Kidney (tissue), 14 donors: ENCODE data around the gene ALMS1. TPM values are rescaled to one million over a fixed set of nuclear protein-coding genes. Genes with fewer than 3 reads are reported as not detected.
"Not testable (repeated sequence)": the region's sequence is repeated elsewhere in the genome, so short reads cannot be mapped to it uniquely, and the experiment has no call there.

Source experiments
- DNase-seq, 5 donors: peaks; one replicate each; pipeline ENCODE4 v3.0.0-alpha.2; 2013 to 2020
- FAIRE-seq: peaks from 2 replicates; lab custom pipeline; 2012; peaks lifted over from hg19 to GRCh38; lab: Jason Lieb, UNC
- H3K27ac ChIP-seq, 2 donors: one replicate each; pipeline ENCODE4 v1.7.0; 2013; ENCODE audit warnings: low read depth in 2 of 2, low read length in 2 of 2, inconsistent platforms in 1 of 2
- H3K27me3 ChIP-seq: one replicate; pipeline ENCODE4 v1.7.1; 2013; ENCODE audit warnings: low read length, inconsistent platforms; ENCODE audit not compliant: control insufficient read depth, insufficient read depth
- H3K36me3 ChIP-seq, 3 donors: one replicate each; pipeline versions ENCODE4 v1.7.0 to v1.7.1; 2013; ENCODE audit warnings: low read length in 3 of 3, control low read depth in 1 of 3, inconsistent platforms in 1 of 3; ENCODE audit not compliant: insufficient read depth in 3 of 3, control insufficient read depth in 2 of 3
- H3K4me1 ChIP-seq, 3 donors: one replicate each; pipeline versions ENCODE4 v1.7.0 to v1.7.1; 2013; ENCODE audit warnings: low read length in 3 of 3, inconsistent platforms in 1 of 3, low read depth in 1 of 3; ENCODE audit not compliant: control insufficient read depth in 2 of 3, insufficient read depth in 2 of 3
- H3K4me3 ChIP-seq, 3 donors: one replicate each; pipeline versions ENCODE4 v1.7.0 to v1.8.1; 2013; ENCODE audit warnings: low read length in 3 of 3, control low read depth in 1 of 3, inconsistent platforms in 1 of 3
- H3K9ac ChIP-seq, 3 donors: one replicate each; pipeline versions ENCODE4 v1.7.0 to v1.7.1; 2013; ENCODE audit warnings: low read length in 3 of 3, control low read depth in 1 of 3, inconsistent platforms in 1 of 3
- H3K9me3 ChIP-seq, 3 donors: one replicate each; pipeline versions ENCODE4 v1.7.0 to v1.7.1; 2013; ENCODE audit warnings: low read length in 3 of 3, control low read depth in 1 of 3, inconsistent platforms in 1 of 3; ENCODE audit not compliant: control insufficient read depth in 2 of 3, insufficient read depth in 1 of 3
- CTCF ChIP-seq: IDR thresholded peaks from 3 replicates; pipeline ENCODE4 v1.5.1; 2012; ENCODE audit warnings: mild to moderate bottlenecking, moderate library complexity, borderline replicate concordance; ENCODE audit not compliant: insufficient read depth; ENCODE audit errors: extremely low read depth
- intact Hi-C: fragments of 100-400 bp; cut with DNase I; formaldehyde crosslinking; loops from one replicate; pipeline ENCODE4 v1.11.1; 2022
- polyA plus RNA-seq: library from polyadenylated mRNA; stranded (reverse); fragments of 350-450 nt; fragmentation: Illumina TruSeq; extraction: RNeasy Lipid Tissue Mini Kit (QIAGEN cat#74804); gene quantifications from one replicate; pipeline ENCODE4 v1.2.3, GENCODE V29; 2014; ENCODE audit warnings: low read depth, low replicate concordance; ENCODE audit not compliant: insufficient read depth
- total RNA-seq: library from RNA; stranded (reverse); fragmentation: NEBNext Ultra II Directional; extraction: Animal tissue kit (Norgen Biotek cat#: 25700); gene quantifications from one replicate; pipeline ENCODE4 v1.2.1, GENCODE V29; 2021
- donor health status: control.
- donor health status: control.
- donor health status: control.
- donor health status: control.
- donor health status: control.
- donor health status: DM: yes; HTN: yes; CAD: no.
- donor health status: Normal renal cell carcinoma (clear cell type).

Gene ALMS1
- total and polyA plus RNA-seq, 2 donors from 2014 or later, result 9.2 to 26.2 TPM

GRCh38 chr2:73640946-73641766 is 255.5 kb downstream of the ALMS1 start:
- Histone ChIP-seq H3K9ac (peak overlapping the region in 2 of 3 donors; percentile 50 to 94), H3K4me3 (peak overlapping the region; percentile 11 to 89 (median 75)), H3K36me3 (peaks cover 0 to 9% (median 0%) of the 10 kb centered on the region in 3 donors), H3K9me3 (peaks cover 0 to 4% (median 0%) of the 10 kb centered on the region in 3 donors), H3K27ac (peak overlapping the region; percentile 88 to 91), H3K27me3 (no peaks in the 10 kb centered on the region), H3K4me1 (peaks cover 4 to 15% (median 15%) of the 10 kb centered on the region in 3 donors)
- intact Hi-C loops, result no loop called here
- TF ChIP-seq CTCF, result no peak
- no peak for DNase-seq
- FAIRE-seq, result no peak

- TF ChIP-seq CTCF, result no peak
- Histone ChIP-seq H3K4me3 (peak overlapping the region; percentile 11 to 89 (median 75)), H3K9me3 (peaks cover 0 to 4% (median 0%) of the 10 kb centered on the region in 3 donors), H3K9ac (peak overlapping the region in 2 of 3 donors; percentile 39 to 94), H3K36me3 (peaks cover 0 to 9% (median 0%) of the 10 kb centered on the region in 3 donors), H3K4me1 (peaks cover 4 to 15% (median 15%) of the 10 kb centered on the region in 3 donors), H3K27me3 (no peaks in the 10 kb centered on the region), H3K27ac (peak overlapping the region; percentile 88 to 91)
- intact Hi-C loops, result no loop called here
- DNase-seq (no peak), FAIRE-seq (no peak)
Observed at GRCh38 chr2:73641767-73642062, 256.1 kb downstream of the ALMS1 start.

GRCh38 chr2:73642338-73643018 is 256.8 kb downstream of the ALMS1 start, which contains the start of gene NAT8:
Gene NAT8, minus strand, starts transcription at chr2:73642422. Its CDS starts 794 bp downstream, at chr2:73641628.
- intact Hi-C loops, result no loop called here
- Histone ChIP-seq H3K36me3 (peaks cover 0 to 9% (median 0%) of the 10 kb centered on the region in 3 donors), H3K9me3 (peaks cover 0 to 4% (median 0%) of the 10 kb centered on the region in 3 donors), H3K9ac (peak within 1 kb of the TSS in 2 of 3 donors; percentile 50 to 94), H3K4me3 (peak within 1 kb of the TSS; percentile 11 to 89 (median 75)), H3K27me3 (no peaks in the 10 kb centered on the region), H3K4me1 (peaks cover 4 to 15% (median 15%) of the 10 kb centered on the region in 3 donors), H3K27ac (peak within 1 kb of the TSS; percentile 88 to 91)
- FAIRE-seq (no peak), DNase-seq (peak in 1 of 5 donors; percentile 19)
- TF ChIP-seq CTCF, result no peak

GRCh38 chr2:73647690-73648089 is 262.1 kb downstream of the ALMS1 start:
- H3K27ac ChIP-seq, H3K27me3 ChIP-seq, intact Hi-C loops, H3K9me3 ChIP-seq, DNase-seq, H3K9ac ChIP-seq, H3K36me3 ChIP-seq, H3K4me3 ChIP-seq, FAIRE-seq: not testable (repeated sequence)
- H3K4me1 ChIP-seq, result peaks cover 1 to 27% (median 10%) of the 10 kb centered on the region in 3 donors
